GM21390 (cell line): ENCODE measurements around the gene SBK1.

Source experiments
- ATAC-seq: cut with Tn5 transposase; IDR thresholded peaks from one replicate; pipeline ENCODE4 v1.9.1; 2021; ENCODE audit not compliant: unreplicated experiment

Gene SBK1

GRCh38 chr16:28303132-28303531 is 10.8 kb downstream of the SBK1 start:
- no peak for ATAC-seq

GRCh38 chr16:28304214-28304613 is 11.9 kb downstream of the SBK1 start:
- ATAC-seq = no peak

- ATAC-seq = no peak
Measured at GRCh38 chr16:28307936-28308335, 15.6 kb downstream of the SBK1 start.

DNA sequence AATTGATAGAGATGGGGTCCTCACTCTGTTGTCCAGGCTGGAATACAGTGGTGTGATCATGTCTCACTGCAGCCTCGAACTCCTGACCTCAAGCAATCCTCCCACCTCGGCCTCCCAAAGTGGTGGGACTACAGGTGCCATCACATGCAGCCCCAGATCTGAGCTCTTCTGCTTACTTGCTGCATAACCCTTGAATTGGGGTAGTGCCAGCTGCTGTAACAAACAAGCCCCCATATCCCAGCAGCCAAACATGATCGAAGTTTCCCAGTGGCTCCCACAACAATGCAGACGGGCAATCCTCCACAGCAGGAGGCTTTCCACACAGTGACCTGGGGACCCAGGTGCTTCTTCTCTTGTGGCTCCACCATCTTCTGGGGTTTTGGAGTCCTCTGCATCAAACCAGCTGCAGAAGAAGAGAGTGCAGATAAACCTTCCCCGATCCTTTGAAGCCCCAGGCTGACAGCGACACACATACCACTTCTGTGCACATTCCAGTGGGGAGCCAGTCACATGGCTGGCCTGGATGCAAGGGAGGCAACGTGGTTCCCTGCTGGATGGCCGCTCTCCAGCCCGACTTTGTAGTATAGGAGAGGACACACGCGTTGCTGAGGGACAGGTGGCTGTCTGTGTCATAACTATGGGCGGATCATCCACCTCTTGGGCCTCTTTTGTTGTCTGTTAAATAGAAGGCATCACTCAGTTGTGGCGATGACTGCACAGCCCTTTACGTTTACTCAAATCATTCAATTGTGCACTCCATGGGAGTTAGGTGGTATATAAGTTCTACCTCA is 16.7 kb downstream of the SBK1 start:
- ATAC-seq = no peak

DNA sequence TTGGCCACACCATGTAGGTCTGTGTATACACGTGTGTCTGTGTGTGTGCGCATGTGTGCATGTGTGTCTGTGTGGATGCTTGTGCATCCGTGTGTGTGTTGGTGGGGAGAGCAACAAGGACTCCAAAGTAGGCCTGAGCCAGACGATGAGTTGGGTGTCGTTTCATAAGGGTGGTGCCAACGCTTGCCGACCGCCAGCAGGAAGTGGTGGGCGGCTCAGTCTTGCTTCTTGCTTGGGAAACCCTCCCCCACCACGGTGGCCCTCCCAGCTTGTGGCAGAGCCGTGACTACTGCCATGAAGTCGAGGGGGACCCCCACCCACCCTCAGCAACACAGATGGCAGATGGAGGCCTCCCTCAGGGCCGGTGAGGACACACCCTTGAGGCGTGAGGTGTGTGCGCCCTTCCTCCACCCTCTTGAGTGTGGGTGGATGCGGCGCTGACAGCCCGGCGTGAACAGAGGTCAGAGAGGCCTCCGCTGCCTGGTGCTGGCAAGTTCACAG is 17.5 kb downstream of the SBK1 start:
- ATAC-seq = no peak

DNA sequence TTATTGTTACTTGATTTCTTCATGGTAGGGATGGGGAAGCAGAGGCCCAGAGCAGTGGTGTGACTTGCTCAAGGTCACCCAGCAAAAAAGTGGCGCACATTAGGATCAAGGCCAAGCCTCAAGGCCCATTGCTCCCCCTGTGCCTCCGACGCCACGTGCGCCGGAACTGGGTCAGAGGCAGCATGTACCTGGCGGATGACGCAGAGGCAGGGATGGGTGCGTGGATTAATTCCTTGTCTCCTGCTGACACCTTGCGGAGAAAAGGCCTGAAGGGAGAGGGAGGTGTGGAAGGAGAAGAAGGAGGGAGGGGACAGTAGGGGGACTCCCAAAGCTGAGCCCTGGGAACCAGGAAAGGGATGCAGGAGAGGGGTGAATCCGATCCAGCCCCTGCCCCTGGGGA is 18.5 kb downstream of the SBK1 start:
- no peak for ATAC-seq

DNA sequence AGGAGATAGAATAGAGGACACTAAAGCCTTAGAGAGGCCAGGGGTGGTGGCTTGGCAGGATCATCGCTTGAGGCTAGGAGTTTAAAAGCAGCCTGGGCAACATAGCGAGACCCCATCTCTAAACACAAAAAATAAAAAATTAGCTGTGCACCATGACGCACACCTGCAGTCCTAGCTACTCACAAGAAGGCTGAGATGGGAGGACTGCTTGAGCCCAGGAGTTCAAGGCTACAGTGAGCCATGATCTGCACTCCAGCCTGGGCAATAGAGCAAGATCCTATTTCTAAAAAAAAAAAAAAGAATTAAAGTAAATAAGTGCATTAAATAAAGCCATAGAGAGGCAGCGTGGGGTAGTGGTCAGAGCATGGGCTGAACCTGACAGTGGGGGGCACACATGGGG is 19.1 kb downstream of the SBK1 start:
- ATAC-seq = no peak

DNA sequence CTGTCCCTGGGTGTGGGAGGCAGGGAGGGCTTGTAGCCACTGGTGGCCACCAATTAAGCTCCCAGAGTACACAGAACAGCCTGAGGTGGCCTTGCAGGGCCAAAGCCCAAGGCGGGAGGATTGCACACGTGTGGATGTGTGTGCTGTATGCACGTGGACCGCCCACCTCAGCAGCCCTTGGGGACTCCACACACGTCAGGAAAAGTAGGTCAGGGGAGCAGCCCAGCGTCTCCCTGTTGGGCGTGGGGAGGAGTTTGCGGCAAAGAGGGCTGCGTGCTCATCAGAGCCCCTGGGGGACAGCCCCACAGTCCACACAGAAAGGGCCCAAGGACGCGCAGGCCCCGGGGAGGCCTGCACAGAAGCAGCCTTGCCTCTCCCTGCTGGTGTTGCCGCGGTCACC is 19.6 kb downstream of the SBK1 start:
- ATAC-seq = no peak

DNA sequence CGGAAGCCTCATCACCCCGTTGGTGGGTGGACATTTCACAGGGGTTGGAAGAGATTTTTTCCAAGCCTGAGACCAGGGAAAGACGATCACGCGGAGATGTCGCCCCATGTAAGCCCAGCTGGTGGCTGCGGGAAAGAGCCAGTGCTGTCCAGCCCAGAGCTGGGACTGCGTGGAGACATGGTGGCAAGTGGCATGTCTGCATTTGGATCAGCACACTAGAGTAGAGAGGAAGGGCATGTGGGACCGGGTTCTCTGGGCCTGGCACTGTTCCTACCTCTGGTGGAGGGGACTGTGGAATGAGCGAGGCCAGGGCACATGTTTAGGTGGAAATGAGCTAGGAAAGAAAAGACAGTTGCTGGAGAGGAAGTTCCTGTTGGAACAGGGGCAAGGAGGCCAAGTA is 20.0 kb downstream of the SBK1 start:
- no peak for ATAC-seq

GRCh38 chr16:28313587-28313986 is 21.3 kb downstream of the SBK1 start:
- ATAC-seq = no peak

GRCh38 chr16:28316054-28316453 is 23.7 kb downstream of the SBK1 start:
- ATAC-seq = no peak

DNA sequence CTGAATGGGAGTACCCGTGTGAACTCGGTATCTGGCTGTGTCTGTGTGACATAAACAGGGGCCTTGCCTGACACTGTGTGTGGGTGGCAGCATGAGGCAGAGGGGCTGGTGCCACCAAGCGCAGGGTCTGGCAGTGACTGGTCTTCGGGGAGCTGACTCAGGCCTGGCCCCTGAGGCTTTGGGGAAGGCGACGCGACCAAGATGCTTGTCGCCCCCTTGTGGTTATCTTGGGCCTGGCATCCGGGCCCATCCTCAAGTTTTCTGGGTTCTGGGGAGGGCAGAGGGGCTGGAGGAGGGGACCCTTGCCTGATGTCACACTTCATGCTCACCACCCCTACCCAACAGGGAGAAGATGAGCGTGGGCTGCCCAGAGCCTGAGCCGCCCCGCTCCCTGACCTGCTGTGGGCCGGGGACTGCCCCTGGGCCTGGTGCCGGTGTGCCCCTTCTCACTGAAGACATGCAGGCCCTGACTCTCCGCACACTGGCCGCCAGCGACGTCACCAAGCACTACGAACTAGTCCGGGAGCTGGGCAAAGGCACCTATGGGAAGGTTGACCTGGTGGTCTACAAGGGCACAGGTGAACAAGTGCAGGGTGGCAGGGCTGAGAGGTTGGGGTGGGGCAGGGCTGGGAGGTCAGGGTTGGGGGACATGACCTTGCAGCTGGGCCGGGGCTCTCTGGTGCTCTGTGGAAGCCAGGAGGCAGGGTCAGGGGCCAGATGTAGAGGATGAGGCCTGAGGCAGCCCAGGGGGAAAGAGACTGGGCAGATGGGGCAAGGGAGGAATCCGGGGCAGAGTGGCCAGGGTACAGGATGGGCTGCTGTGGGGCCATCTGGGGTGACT is 24.9 kb downstream of the SBK1 start:
- no peak for ATAC-seq

DNA sequence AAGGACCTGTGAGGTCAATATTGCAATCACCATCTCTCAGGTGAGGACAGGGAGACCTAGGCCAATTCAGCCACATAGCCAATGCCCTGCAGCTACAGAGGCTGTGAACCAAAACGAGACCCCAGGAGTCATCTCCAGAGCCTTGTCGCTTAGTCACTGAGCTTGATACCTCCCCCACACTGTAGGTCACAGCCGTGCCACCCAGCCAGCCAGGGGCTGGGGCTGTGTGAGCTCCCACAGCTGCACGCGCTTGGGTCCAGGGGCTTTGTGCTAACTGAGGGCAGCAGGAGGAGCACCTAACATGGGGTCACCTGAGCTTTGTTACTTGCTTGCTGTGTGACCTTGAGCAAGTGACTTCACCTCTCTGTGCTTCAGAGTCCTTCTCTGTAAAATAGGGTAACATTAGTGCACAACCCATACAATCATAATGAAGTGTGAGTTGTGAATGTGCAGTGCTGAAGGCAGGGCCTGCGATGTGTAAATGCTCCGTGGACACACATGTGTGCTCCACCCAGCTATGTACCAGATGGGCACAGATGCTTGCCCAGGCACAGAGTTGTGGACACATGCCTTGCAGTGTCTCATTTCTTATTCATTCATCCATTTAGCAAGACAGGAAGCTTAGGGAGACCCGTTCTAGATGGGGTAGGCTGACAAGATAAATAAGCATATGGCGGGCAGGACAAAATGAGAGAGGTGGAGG is 25.9 kb downstream of the SBK1 start:
- ATAC-seq = no peak

GRCh38 chr16:28319476-28320022 is 27.2 kb downstream of the SBK1 start:
- ATAC-seq = no peak

GRCh38 chr16:28320023-28320561 is 27.8 kb downstream of the SBK1 start:
- ATAC-seq = no peak

GRCh38 chr16:28320741-28321140 is 28.4 kb downstream of the SBK1 start:
- ATAC-seq = no peak

DNA sequence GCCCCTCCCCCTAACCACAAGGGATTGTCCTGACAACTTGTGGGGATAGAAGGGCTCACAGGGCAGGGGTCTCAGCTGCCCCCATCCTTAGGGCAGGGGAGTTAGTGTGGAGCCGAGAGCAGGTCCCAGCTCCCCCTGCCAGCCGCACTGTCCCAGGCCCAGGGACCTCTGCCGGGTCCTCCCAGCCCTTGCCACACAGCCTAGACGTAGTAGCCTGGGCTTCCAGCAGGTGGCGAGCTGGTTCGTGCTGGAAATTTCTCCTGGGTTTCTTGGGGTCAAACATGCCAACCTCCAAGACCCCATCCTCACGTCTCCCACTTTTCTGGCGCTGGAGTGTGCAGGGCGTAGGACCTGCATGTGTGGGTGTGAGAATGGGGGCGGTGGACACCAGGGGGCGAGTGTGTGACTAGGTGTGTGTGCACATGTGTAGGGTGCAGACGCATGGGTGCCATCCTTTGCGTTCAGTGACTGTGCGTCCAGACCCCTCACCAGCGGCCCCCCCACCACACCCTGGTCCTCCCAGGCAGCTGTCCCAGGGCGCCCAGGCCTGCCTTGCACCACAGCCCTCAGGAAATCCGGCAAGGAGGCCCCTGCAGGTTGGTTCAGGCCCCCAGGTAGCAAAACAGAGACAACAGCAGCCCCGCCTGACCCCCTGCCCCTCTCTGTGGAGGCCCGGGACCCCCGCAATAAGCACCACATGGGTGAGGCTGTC is 29.5 kb downstream of the SBK1 start:
- ATAC-seq = no peak

DNA sequence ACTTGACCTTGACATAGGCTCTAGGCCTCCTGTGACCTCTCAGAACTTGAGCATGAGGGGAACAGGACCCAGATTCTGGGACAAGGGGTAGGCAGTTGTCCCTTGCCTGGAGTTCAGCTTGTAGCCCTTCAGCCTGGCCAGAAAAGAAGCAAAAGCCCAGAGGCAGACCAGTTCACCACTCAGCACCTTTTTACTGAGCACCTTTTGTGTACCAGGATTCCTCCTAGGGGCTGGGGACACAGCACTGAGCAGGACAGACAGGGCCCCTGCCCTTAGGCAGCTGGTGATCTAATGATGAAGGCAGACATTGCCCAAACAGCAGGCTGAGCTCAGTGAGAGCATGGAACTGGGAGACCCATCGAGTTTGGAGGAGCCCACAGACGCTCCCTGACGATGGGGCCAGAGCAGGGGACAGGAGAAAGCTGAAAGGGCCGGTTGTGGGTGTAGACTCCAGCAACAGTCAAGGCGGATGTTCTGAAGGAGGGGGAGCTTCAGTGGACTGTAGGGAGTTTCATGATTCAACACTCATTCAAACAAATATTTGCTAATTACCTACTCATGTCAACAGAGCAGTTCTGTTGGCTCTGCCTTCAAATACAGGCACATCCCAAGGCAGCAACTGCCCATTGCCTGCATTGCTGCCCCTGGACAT is 32.0 kb downstream of the SBK1 start:
- ATAC-seq = no peak

DNA sequence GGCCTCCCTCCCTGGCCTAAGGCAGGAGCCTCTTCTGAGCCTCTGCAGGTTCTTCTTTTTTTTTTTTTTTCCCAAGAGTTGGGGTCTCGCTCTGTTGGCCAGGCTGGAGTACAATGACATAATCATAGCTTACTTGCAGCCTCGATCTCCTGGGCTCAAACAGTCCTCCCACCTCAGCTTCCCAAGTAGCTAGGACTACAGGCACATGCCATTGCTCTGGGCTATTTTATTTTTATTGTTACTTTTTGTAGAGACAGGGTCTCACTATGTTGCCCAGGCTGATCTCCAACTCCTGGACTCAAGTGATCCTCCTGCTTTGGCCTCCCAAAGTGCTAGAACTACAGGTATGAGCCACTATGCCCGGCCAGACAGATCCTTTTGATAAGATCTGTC is 32.6 kb downstream of the SBK1 start:
- ATAC-seq = no peak
